Measurements from ENCODE around the gene APH1A.
"Not testable (repeated sequence)": the region's sequence is repeated elsewhere in the genome, so short reads cannot be mapped to it uniquely, and the experiment has no call there.

APH1A gene

DNA sequence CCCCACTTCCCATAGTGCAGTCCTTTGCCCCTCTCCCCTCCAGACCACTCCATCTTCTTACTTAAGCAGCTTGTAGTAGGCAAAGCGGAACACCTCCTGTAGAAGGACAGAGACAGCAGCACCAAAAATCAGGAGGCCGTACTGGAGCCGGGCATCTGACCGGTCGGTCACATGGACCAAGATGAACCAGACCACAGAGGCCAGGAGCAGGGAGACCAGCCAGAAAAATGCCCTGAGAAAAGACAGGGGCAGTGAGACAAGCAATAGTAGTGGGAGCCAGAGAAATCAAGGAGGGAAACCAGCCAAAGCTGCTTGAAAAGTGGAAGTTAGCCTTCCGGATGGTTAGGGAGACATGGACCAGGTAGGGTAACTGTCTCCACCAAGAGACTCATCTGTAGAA, 920 bp downstream of the APH1A start:
- no peak for DNase-seq

DNA sequence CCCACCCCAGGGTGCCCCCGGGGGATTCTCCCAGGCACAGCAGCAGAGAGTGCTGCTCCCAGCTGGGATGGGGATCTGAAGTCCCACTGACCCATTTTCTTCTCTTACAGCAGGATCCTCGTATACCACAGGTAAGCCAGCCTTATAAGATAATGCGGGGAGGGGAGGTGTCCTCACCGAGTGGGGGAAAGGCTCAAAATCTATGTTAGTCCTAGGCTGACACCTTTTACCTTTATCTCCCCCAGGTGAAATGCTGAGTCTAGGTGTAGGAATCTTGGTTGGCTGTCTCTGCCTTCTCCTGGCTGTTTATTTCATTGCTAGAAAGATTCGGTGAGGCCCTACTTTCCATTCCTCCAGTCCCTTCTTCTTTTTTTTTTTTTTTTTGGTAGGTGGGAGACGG, 5.3 kb downstream of the APH1A start:
- DNase-seq = no peak

DNA sequence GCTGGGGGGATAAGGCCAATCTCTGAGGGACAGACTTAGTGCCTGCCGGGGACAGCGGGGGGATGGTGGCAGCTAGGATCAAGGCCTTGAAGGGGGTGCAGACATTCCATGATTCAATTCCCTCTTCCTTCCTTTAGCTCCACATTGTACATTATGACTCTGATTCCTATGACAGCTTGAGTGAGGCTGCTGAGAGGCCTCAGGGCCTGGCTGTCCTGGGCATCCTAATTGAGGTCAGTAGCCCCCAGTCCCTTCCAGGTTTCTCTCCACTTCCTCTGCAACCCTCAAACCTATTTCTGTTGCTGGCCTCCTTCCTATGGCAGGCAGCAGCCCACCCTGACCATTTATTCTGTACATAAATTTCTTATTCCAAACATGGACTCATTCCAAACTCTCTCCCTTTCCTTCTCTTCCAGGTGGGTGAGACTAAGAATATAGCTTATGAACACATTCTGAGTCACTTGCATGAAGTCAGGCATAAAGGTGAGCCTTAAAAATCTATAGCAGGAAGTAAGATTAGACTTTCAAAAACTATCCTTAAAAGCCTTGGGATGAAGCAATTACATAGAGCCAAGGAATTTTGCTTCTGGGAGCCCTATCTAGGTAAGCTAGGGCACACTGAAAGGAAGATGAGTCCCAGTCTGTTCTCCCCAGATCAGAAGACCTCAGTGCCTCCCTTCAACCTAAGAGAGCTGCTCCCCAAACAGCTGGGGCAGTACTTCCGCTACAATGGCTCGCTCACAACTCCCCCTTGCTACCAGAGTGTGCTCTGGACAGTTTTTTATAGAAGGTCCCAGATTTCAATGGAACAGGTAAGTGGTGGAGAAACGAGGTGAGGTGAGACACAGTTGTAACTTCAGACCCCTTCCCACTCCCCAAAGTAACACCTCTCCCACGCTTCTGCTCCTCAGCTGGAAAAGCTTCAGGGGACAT, 6.2 kb downstream of the APH1A start:
- DNase-seq = no peak

DNA sequence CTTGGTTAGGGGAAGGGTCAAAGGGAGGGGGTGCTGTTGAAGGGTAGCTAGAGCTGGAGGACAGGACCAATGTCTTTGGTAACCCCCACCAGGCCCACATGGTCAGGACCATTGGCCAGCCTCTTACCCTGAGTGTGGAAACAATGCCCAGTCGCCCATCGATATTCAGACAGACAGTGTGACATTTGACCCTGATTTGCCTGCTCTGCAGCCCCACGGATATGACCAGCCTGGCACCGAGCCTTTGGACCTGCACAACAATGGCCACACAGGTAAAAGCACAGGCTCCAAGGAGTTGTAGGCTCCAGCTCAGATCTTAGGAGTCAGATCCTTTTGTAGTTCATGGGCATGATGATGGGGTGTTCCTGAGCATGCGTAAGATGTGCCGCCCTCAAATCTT, 7.4 kb downstream of the APH1A start:
- DNase-seq = no peak

DNA sequence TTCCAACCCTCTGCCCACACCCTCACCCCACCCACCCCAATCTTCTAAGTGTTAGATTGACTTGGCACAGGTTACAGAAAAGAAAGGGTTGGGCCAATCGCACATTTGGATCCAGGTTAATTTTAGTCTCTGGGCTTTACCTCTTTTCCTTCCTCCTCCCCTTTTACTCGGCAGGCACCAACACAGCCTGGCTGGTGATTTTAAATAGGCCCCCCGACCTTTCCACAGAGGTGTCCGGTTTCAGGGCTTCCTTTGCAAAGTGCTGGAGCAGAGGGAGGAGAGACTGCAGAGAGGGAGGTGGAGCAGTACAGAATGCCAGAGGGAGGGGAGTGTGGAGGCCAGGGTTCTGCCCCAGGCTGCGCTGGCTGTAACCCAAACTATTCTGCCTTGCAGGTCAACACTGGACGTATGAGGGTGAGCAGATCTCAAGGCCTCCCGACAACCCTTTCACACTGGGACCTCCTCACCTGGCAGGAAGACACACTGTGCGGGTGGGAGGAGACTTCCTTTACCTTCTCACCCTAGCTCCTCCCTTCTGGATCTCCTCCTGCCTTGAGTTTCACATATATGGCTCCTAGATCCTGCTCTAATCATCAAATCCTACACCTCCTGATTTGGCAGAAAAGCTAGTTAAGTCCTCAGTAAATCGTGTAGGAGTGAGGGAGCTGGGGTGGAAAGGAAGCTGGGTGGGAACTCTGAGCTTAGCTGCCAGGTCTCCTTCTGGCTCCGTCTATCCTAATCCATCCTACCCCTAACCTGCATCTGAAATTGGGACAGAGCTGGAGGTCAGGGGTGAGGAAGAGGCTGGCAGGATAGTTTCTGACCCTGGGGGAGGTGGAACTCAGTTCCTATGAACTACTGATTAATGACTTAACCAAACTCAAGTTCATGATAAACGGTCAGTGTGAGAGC, 8.8 kb downstream of the APH1A start:
- DNase-seq = no peak

DNA sequence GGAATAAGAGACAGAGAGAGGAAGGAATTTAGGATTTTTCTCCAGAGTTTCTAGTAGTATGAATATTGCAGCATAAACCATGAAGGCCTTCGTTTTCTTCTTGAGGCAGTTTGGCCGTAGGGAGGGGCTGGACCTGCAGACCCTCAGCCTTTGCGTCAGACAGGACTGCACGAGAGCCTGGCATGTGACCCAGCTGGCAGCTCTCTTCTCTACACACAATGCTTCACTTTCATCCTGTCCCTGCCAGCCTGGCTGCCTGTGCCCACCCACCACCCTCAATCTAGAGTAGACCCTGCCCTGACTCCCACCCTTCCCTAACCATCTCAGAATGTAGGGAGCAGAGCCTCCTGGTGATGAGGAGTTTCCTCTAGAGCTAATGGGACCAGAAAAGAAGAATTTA, 9.6 kb downstream of the APH1A start:
- DNase-seq = peak; percentile 8 to 16

DNA sequence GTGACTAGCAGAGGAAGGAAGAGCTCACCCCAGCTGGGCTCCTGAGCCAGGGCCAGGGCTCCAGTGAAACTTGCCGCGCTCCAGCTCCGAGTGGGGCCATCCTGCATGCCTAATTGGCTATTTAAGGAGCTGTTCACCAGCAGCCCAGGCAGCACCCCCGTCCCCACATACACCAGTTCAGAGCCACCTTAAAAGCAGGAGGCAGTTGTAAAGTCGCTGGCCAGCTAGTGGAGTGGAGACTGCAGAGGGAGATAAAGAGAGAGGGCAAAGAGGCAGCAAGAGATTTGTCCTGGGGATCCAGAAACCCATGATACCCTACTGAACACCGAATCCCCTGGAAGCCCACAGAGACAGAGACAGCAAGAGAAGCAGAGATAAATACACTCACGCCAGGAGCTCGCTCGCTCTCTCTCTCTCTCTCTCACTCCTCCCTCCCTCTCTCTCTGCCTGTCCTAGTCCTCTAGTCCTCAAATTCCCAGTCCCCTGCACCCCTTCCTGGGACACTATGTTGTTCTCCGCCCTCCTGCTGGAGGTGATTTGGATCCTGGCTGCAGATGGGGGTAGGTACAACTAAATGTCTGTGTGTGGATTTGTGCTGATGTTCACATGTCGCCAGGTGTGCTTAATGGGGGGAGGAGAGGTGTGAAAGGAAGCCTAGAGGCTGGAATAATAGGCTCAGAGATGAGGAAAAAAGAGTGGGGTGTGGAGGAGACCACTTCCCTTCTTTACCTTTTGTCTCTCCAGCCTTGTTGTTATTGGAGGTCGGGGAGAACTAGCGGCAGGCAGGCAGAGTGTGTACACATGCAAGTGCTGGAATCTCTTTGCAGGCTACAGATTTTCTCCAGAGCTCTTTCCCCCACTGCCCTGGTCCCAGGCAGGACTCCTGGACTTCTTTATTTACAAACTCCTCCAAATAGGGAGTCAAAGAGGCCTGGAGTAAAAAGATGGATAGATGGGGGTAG, 10.9 kb downstream of the APH1A start, which contains the start of gene CA14:
CA14 (plus strand) TSS at position 151 of the 962 bp plus-strand sequence; CDS start at position 506, 355 bp downstream.
- peak; percentile 45 to 70 for DNase-seq

DNA sequence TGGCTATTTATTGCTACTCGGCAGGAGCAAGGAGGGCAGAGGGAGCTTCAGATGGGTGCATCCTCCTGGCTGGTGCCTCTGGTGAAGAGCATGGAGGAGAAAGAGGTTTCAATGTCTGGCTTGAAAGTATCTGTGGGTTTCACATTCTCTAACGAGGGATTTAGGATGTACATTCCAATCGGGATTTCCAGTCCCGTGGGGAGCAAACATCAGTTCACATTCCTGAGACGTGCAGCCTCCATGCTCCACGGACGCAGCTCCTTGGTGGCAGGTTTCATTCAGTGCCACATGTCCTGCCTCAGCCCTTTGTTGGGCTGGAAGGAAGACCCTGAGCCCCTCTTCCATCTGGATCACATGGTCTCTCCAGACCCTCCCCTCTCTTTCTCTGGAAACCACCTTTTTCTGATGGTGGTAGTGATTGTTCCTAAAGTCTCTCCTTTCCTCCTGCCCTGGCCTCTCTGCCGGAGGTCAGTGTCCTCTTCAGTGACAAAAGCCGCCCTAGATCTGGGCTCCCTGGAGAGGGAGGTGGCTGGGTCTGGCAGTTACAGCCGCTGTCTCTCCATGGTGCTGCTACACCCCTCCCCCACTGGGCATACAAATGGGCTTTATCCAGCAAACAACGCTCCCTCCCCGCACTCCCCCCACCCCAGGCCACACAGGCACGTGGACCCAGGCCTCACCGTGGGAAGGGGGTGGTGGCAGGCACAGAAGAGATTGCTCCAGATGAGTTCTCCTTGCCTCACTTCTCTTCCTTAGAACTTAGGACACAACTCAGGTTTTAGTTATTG, 12.1 kb downstream of the APH1A start:
- peak; percentile 63 to 65 for DNase-seq

DNA sequence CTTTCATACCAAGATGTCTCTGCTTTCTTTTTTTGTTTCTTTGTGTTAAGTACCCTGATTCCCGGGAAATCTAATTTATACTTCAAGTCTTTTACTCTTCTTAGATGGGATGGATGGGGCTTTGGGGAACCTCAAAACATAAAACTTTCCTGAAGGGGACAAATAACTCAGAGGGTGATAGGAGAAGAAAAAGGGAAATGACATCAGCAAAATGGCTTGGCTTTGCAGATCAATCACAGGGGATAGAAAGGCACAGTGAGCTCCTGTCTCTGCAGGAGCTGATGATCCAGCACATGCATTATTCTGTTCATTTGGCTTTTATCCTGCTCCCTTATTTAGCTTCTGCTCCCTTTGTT, 12.6 kb downstream of the APH1A start:
- DNase-seq = no peak

DNA sequence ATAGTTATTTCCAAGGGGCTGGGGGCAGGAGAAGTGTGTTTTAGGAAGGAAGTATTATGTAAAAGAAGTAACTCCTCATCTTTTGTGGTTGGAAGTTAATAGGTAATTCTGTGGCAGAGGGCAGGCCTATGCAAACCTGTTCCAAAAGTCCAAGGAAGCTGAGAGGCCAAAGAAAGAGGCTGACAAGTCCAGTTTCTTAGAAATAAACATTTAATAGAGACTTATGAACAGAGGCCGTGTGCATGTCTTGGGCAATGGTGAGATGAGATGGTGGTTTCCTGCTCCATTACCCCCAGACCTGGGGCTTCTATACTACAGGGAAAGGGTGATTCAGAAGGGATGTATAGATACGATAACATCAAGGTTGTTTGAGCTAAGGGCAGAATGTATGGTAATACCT, 18.9 kb downstream of the APH1A start:
- DNase-seq = no peak

DNA sequence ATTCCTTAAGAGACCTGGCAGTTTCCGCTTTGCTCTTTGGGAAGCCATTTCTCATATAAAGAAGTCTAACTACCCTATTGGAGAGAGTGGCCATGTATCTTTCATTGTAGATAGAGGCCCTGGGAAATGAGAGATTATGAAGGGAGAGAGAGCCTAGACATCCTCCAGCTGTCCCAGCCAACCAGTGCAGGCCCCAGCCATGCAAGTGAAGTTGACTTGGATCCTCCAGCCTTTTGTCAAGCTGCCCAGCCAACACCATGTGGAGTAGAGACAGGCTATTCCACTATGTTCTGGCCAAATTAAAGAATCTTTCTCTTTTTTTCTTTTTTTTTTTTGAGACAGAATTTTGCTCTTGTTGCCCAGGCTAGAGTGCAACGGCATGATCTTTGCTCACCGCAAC, 25.8 kb downstream of the APH1A start:
- DNase-seq = no peak

DNA sequence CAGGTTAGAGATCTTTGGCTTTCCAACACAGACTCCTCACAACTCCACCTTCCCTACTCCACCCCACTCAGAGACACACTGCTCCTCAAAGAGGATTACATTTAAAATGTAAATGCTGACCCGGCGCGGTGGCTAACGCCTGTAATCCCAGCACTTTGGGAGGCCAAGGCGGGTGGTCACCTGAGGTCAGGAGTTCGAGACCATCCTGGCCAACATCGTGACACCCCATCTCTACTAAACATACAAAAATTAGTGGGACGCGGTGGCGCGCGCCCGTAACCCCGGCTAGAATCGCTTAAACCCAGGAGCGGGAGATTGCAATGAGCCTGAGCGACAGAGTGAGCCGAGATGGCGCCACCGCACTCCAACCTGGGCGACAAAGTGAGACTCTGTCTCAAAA, 31.1 kb downstream of the APH1A start:
- DNase-seq = no peak

DNA sequence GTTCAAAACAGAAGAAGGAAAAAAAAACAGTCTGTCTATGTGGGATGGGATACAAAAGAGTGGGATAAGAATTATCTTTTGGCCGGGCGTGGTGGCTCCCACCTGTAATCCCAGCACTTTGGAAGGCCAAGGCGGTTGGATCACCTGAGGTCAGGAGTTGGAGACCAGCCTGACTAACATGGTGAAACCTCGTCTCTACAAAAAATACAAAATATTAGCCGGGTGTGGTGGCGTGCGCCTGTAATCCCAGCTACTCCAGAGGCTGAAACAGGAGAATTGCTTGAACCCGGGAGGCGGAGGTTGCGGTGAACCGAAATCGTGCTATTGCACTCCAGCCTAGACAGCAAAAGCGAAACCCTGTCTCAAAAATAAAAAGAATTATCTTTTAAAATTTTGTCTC, 31.6 kb downstream of the APH1A start:
- DNase-seq = not testable (repeated sequence)

DNA sequence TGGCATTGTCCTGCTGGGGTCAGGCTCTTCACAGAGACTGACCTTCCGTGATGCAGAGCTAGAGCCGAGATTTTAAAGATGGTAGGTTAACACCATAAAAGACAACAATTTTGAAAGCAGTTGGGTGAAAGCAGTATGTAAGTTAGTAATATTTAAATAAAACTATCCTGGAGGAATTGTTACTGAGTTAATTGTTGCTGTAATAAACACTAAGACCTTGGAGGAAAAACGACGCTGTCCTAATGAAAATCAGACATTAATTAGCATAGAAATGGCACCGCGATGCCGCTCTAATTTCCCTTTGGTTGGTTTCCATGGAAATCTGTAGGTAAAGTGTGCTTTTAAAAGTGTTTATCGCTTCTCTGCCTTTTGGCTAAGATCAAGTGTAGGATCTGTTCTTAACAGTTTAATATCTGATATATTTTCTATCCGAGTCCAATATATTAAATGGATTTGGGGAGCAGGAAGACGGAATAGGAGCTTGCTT, 32.2 kb downstream of the APH1A start:
- DNase-seq = no peak

DNA sequence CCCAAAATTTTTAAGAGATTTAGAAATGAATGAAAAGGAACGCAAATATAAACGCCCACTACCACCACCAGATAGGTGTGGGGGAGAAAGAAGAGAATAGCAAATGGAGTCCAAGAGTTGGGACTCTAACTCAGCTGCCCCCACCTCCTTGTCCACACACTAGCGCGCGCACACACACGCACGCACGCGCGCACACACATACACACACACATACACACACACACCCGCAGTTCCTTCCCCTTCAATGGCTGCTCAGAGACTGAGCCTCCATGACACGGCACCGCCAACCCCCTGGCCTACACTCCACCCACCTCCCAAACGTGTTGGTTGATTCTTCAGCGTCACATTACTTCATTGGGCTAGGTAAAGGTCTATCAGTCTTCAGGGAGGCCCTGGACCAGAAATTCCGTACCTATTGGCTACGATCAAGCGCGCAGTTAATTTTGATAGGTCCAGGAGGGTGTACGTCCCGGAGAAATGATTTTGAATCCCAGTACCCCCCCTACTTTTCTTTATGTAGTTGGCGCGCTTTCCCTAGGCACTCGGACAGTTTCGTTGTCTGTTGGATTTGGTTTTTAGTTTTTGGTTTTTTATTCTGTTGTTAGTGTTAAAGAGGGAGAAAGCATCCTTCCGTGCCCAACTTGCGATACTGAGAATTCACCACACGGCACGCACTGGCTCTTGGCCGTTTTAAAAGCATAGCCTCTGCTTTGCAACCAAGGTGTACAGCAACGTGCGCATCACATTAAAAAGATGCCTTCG, 32.8 kb downstream of the APH1A start, which contains the start of gene ANP32E:
ANP32E (minus strand) TSS at position 261 of the 762 bp plus-strand sequence. CDS start 326 bp downstream, outside the sequence.
- peak; percentile 90 to 99 for DNase-seq

DNA sequence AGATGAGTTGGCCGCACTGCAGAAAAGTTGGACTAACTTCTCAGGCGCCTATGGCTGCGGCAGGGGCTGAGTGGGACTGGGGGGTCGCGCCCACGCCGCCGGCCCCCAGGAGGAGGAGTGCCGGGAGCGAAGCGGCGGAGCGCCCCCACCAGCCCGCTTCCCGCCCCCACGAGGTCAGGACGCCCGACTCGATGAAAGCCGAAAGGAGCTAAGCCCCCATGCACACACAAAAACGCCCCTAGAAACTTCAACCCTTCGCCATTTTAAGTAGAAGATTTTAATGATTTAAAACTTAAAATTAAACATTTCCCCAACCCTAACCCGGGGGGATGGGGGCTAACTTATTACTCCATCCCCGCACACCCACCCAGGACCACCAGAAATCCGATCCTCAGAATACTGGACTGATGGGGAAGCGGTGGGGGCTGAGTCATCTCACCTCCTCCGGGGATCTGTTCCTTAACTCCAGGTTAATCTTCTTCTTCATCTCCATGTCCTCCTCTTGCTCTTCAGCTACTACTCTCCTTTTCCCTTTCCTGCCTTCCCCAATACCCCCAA, 33.4 kb downstream of the APH1A start:
- no peak for DNase-seq

DNA sequence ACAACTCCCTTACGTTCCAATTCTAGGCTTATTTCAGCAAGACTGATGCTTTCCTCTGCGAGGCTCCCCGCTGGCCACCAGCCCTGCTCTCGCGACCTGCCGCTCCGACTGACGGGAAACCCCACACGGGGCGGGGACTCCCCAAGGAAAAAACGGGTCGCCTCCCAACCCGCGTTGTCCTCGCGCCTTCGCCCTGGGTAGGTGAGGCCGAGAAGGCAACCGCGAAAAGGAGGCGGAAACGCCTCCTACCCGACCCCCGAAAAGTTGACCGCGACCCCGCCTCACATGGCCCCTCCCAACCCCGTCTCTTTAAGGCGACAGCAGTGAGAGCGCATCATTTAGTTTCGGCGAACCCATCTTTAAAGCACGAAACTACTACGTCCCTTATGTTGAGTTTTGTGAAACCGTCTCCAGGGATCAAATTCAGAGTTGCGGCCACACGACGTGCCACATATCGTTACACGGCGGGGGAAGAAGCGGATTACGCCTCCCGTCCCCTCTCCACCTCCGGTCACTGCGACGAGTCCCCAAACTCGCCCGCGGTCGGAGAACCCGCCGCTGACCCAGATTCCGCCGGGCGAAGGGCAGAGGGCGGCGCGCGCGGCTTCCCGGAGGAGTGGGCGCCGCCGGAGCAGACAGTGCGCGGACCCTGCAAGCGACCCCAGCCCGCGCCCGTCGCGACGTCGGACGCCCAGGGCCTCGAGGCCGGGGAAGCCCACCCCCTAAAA, 34.1 kb downstream of the APH1A start:
- peak; percentile 49 to 76 for DNase-seq

DNA sequence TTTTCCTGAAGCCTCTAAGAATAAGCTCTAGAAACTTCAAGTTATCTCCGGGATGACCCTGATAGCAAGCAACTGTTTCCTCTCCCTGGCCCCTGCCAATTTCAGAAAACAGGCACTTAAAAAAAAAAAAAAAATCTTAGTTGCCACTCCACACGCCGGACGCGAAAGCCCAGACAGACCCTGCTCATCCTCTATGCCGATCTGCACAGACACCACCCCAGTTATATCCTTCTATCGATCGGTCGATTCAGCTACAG, 34.6 kb downstream of the APH1A start:
- DNase-seq = no peak
